HG03280 (cell line): ENCODE data around the gene ZNF100.
"Not testable (repeated sequence)": the region's sequence is repeated elsewhere in the genome, so short reads cannot be mapped to it uniquely, and the experiment has no call there.

Experiments used
- ATAC-seq: cut with Tn5 transposase; IDR thresholded peaks from one replicate; pipeline ENCODE4 v1.9.1; 2021; ENCODE audit warnings: mild to moderate bottlenecking, moderate library complexity; ENCODE audit not compliant: unreplicated experiment

ZNF100 gene

GRCh38 chr19:21705393-21705792 lies 62.0 kb downstream of the ZNF100 start:
- no peak for ATAC-seq

GRCh38 chr19:21704320-21704719 lies 63.1 kb downstream of the ZNF100 start:
- no peak for ATAC-seq

GRCh38 chr19:21699197-21699596 lies 68.2 kb downstream of the ZNF100 start:
- no peak for ATAC-seq

GRCh38 chr19:21698215-21698614 lies 69.2 kb downstream of the ZNF100 start:
- ATAC-seq = no peak

GRCh38 chr19:21697698-21698097 lies 69.7 kb downstream of the ZNF100 start:
- ATAC-seq = no peak

- ATAC-seq = no peak
Measured at GRCh38 chr19:21694171-21694906, 73.0 kb downstream of the ZNF100 start.

- ATAC-seq = no peak
Measured at GRCh38 chr19:21693399-21693798, 74.0 kb downstream of the ZNF100 start.

GRCh38 chr19:21691661-21692060 lies 75.7 kb downstream of the ZNF100 start:
- no peak for ATAC-seq

- no peak for ATAC-seq
Measured at GRCh38 chr19:21688464-21688863, 78.9 kb downstream of the ZNF100 start.

GRCh38 chr19:21680671-21681070 lies 86.7 kb downstream of the ZNF100 start:
- no peak for ATAC-seq

GRCh38 chr19:21680026-21680425 lies 87.4 kb downstream of the ZNF100 start:
- no peak for ATAC-seq

- no peak for ATAC-seq
Measured at GRCh38 chr19:21677696-21678418, 89.5 kb downstream of the ZNF100 start.

- ATAC-seq = no peak
Measured at GRCh38 chr19:21674454-21674853, 92.9 kb downstream of the ZNF100 start.

- ATAC-seq = not testable (repeated sequence)
Measured at GRCh38 chr19:21673479-21673878, 93.9 kb downstream of the ZNF100 start.
